ENCODE measurements around the gene GRAMD2B.

DNA sequence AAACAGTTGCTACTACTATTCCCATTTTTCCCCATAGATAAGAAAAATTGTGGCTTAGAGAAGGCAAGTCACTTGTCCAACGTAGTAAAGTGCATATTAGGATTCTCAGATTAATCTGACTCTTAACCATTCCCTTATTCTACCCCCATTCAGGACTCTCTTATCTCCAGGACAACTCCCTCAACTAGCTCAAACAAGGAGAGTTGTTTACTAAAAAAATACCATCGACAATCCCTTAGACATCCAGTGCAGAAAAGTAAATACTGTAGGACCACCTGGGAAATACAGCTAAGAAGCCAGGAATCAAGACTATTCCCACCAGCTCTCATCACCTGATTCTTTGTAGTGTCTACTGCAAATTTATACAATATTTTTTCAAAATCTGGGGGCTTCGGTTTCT lies 9.4 kb upstream of the GRAMD2B start:
- TF ChIP-seq POLR2A (IDR thresholded peaks at IDR 0.05; ENCODE audit: low read length) (no peak), GATA1 (IDR thresholded peaks at IDR 0.05; ENCODE audit: low read depth, low read length) (no peak)
